WTC11 (cell line): Measurements from ENCODE around the gene MRPL19. TPM values are rescaled to one million over a fixed set of nuclear protein-coding genes. Genes with fewer than 3 reads are reported as not detected.

Source experiments
- ATAC-seq: fragments of 200-7000 bp; cut with Tn5 transposase; 2 replicates; pipeline ENCODE4 v1.10.0; 2021; ENCODE audit warnings: mild to moderate bottlenecking, moderate library complexity
- CTCF ChIA-PET: fragments of 300-600 bp; sonication (Branson Sonifier 250); formaldehyde crosslinking; loops from one replicate; lab custom pipeline; 2021; ENCODE audit warnings: antibody characterized with exemption; lab: Charles Lee
- POLR2A ChIA-PET: fragments of 350-600 bp; sonication (Branson Sonifier 250); formaldehyde crosslinking; loops from one replicate; lab custom pipeline; 2021; ENCODE audit warnings: antibody characterized with exemption; lab: Charles Lee
- DNase-seq: peaks from one replicate; pipeline ENCODE4 v3.0.0; 2021; ENCODE audit warnings: low spot score
- H3K27ac Mint-ChIP-seq: 2 replicates; pipeline ENCODE4 v1.8.0; 2021; ENCODE audit warnings: mixed read lengths
- H3K27me3 Mint-ChIP-seq: 2 replicates; pipeline ENCODE4 v1.8.0; 2021; ENCODE audit warnings: low read depth, mild to moderate bottlenecking, moderate library complexity, mixed read lengths
- H3K36me3 Mint-ChIP-seq: 2 replicates; pipeline ENCODE4 v1.8.0; 2021; ENCODE audit warnings: mixed read lengths
- H3K4me1 Mint-ChIP-seq: 2 replicates; pipeline ENCODE4 v1.8.0; 2022; ENCODE audit warnings: mixed read lengths
- H3K4me3 Mint-ChIP-seq: 2 replicates; pipeline ENCODE4 v1.8.0; 2021; ENCODE audit warnings: mild to moderate bottlenecking, moderate library complexity, mixed read lengths
- H3K9me3 Mint-ChIP-seq: 2 replicates; pipeline ENCODE4 v1.8.0; 2021; ENCODE audit warnings: mixed read lengths
- ATF1 ChIP-seq: sonication (generic); formaldehyde crosslinking; IDR thresholded peaks from 2 replicates; pipeline ENCODE4 v1.8.1; 2023; ENCODE audit warnings: mild to moderate bottlenecking, moderate library complexity, missing genetic modification reagents
- ATF2 ChIP-seq: sonication (generic); formaldehyde crosslinking; IDR thresholded peaks from 2 replicates; pipeline ENCODE4 v1.8.1; 2022; ENCODE audit warnings: low read depth, missing genetic modification reagents, borderline replicate concordance
- ESRRA ChIP-seq: sonication (generic); formaldehyde crosslinking; IDR thresholded peaks from 2 replicates; pipeline ENCODE4 v1.8.1; 2022; ENCODE audit warnings: mild to moderate bottlenecking, missing genetic modification reagents, borderline replicate concordance
- FOXJ3 ChIP-seq: sonication (generic); formaldehyde crosslinking; IDR thresholded peaks from 2 replicates; pipeline ENCODE4 v1.9.0; 2021; ENCODE audit warnings: missing genetic modification reagents, mild to moderate bottlenecking, borderline replicate concordance
- GRHL2 ChIP-seq: fragments of 250-450 bp; sonication (Bioruptor Pico); IDR thresholded peaks from 2 replicates; pipeline ENCODE4 v1.8.0; 2022; ENCODE audit warnings: mild to moderate bottlenecking, moderate library complexity; ENCODE audit not compliant: insufficient replicate concordance, severe bottlenecking
- HMGA2 ChIP-seq: fragments of 250-450 bp; sonication (Bioruptor Pico); IDR thresholded peaks from 2 replicates; pipeline ENCODE4 v1.4.0; 2021; ENCODE audit warnings: mild to moderate bottlenecking, moderate library complexity
- IRF2 ChIP-seq: sonication (generic); formaldehyde crosslinking; IDR thresholded peaks from 2 replicates; pipeline ENCODE4 v1.8.0; 2022; ENCODE audit warnings: low read depth, missing genetic modification reagents, borderline replicate concordance
- JAZF1 ChIP-seq: fragments of 250-450 bp; sonication (Bioruptor Pico); IDR thresholded peaks from 2 replicates; pipeline ENCODE4 v1.9.0; 2021; ENCODE audit warnings: moderate library complexity, mild to moderate bottlenecking, inconsistent platforms
- JUN ChIP-seq: sonication (generic); formaldehyde crosslinking; IDR thresholded peaks from 2 replicates; pipeline ENCODE4 v1.8.0; 2023; ENCODE audit warnings: mild to moderate bottlenecking, missing genetic modification reagents
- MYBL2 ChIP-seq: sonication (generic); formaldehyde crosslinking; IDR thresholded peaks from 2 replicates; pipeline ENCODE4 v1.8.1; 2023; ENCODE audit warnings: mild to moderate bottlenecking, moderate library complexity, missing genetic modification reagents
- NFE2L1 ChIP-seq: sonication (generic); formaldehyde crosslinking; IDR thresholded peaks from 2 replicates; pipeline ENCODE4 v1.8.1; 2023; ENCODE audit warnings: missing genetic modification reagents
- NR2C2 ChIP-seq: sonication (generic); formaldehyde crosslinking; IDR thresholded peaks from 2 replicates; pipeline ENCODE4 v1.8.0; 2022; ENCODE audit warnings: mild to moderate bottlenecking, missing genetic modification reagents
- NR3C1 ChIP-seq: sonication (generic); formaldehyde crosslinking; conservative IDR thresholded peaks from 2 replicates; pipeline ENCODE4 v1.8.1; 2023; ENCODE audit warnings: low read depth, mild to moderate bottlenecking, missing genetic modification reagents
- PREB ChIP-seq: sonication (generic); formaldehyde crosslinking; IDR thresholded peaks from 2 replicates; pipeline ENCODE4 v1.8.1; 2022; ENCODE audit warnings: mild to moderate bottlenecking, missing genetic modification reagents, moderate library complexity, borderline replicate concordance
- ZBTB21 ChIP-seq: sonication (generic); formaldehyde crosslinking; IDR thresholded peaks from 2 replicates; pipeline ENCODE4 v1.8.1; 2023; ENCODE audit warnings: mild to moderate bottlenecking, missing genetic modification reagents, borderline replicate concordance
- ZNF121 ChIP-seq: sonication (generic); formaldehyde crosslinking; IDR thresholded peaks from 2 replicates; pipeline ENCODE4 v1.8.0; 2023; ENCODE audit warnings: missing genetic modification reagents
- ZNF232 ChIP-seq: sonication (generic); formaldehyde crosslinking; IDR thresholded peaks from 2 replicates; pipeline ENCODE4 v1.8.0; 2022; ENCODE audit warnings: mild to moderate bottlenecking, missing genetic modification reagents
- ZNF396 ChIP-seq: fragments of 250-450 bp; sonication (Bioruptor Pico); IDR thresholded peaks from 2 replicates; pipeline ENCODE4 v1.8.0; 2021; ENCODE audit warnings: mild to moderate bottlenecking, moderate library complexity, borderline replicate concordance
- ZNF423 ChIP-seq: fragments of 250-450 bp; sonication (Bioruptor Pico); IDR thresholded peaks from 2 replicates; pipeline ENCODE4 v2.1.2; 2022; ENCODE audit warnings: mild to moderate bottlenecking, moderate library complexity
- ZNF512 ChIP-seq: sonication (generic); formaldehyde crosslinking; IDR thresholded peaks from 2 replicates; pipeline ENCODE4 v1.8.1; 2022; ENCODE audit warnings: missing genetic modification reagents, borderline replicate concordance
- total RNA-seq: library from RNA; stranded (reverse); gene quantifications from 3 replicates; pipeline ENCODE4 v1.2.3, GENCODE V29; 2021
- TF ChIP-seq, protein P1 (sequence below): fragments of 250-450 bp; sonication (Bioruptor Pico); IDR thresholded peaks from 2 replicates; pipeline ENCODE4 v1.8.0; 2021; ENCODE audit warnings: mild to moderate bottlenecking
- TF ChIP-seq, protein P2 (sequence below): sonication (generic); formaldehyde crosslinking; IDR thresholded peaks from 2 replicates; pipeline ENCODE4 v1.8.1; 2023; ENCODE audit warnings: mild to moderate bottlenecking, moderate library complexity, missing genetic modification reagents

MRPL19 gene
- total RNA-seq, 1 experiment from 2014 or later: 65.8 TPM

- DNase-seq (no peak), ATAC-seq (no peak)
- Mint-ChIP-seq H3K4me1 (no peaks in the 10 kb centered on the region), H3K9me3 (peaks cover 16% of the 10 kb centered on the region), H3K36me3 (no peaks in the 10 kb centered on the region), H3K27ac (no peak overlapping the region), H3K4me3 (no peak overlapping the region), H3K27me3 (no peaks in the 10 kb centered on the region; the same call in 1 of the 2 replicates)
- CTCF ChIA-PET: no interaction called here
- POLR2A ChIA-PET: no interaction called here
- TF ChIP-seq JAZF1 (CRISPR knock-in tag): no peak
- no peak for TF ChIP-seq ATF1
- TF ChIP-seq FOXJ3 (CRISPR knock-in tag): no peak
- no peak for TF ChIP-seq ZNF423 (CRISPR knock-in tag)
- no peak for TF ChIP-seq MYBL2 (CRISPR knock-in tag)
- TF ChIP-seq ZNF121 (CRISPR knock-in tag): no peak
- TF ChIP-seq ZBTB21 (CRISPR knock-in tag): no peak
- TF ChIP-seq NR2C2 (CRISPR knock-in tag): no peak
- no peak for TF ChIP-seq ATF2 (CRISPR knock-in tag)
- TF ChIP-seq NFE2L1 (CRISPR knock-in tag): no peak
- no peak for TF ChIP-seq ZNF396 (CRISPR knock-in tag)
- no peak for TF ChIP-seq NR3C1 (CRISPR knock-in tag)
These were observed 30.2 kb upstream of the MRPL19 start for GRCh38 chr2:75616406-75616805.

DNA sequence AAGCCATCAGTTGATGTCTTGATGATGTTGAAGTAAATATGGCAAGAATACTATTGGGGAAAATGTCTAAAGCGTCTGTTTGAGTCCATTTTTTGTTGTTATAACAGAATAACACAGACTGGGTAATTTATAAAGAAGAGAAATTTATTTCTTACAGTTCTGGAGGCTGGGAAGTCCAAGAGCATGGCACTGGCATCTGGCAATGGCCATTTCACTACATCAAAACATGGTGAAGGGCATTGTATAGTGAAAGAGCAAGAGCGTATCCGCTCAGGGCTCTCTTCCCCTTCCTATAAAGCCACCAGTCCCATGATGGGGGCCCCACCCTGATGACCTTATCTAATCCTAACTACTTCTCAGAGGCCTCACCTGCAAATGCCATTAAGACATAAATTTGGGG lies 29.6 kb upstream of the MRPL19 start:
- CTCF ChIA-PET: no interaction called here
- POLR2A ChIA-PET: no interaction called here
- TF ChIP-seq, protein P1, sequence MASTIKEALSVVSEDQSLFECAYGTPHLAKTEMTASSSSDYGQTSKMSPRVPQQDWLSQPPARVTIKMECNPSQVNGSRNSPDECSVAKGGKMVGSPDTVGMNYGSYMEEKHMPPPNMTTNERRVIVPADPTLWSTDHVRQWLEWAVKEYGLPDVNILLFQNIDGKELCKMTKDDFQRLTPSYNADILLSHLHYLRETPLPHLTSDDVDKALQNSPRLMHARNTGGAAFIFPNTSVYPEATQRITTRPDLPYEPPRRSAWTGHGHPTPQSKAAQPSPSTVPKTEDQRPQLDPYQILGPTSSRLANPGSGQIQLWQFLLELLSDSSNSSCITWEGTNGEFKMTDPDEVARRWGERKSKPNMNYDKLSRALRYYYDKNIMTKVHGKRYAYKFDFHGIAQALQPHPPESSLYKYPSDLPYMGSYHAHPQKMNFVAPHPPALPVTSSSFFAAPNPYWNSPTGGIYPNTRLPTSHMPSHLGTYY (CRISPR knock-in tag): no peak
- TF ChIP-seq ESRRA (CRISPR knock-in tag): no peak
- TF ChIP-seq HMGA2 (CRISPR knock-in tag): no peak
- TF ChIP-seq JUN: no peak
- no peak for TF ChIP-seq IRF2
- TF ChIP-seq, protein P2, sequence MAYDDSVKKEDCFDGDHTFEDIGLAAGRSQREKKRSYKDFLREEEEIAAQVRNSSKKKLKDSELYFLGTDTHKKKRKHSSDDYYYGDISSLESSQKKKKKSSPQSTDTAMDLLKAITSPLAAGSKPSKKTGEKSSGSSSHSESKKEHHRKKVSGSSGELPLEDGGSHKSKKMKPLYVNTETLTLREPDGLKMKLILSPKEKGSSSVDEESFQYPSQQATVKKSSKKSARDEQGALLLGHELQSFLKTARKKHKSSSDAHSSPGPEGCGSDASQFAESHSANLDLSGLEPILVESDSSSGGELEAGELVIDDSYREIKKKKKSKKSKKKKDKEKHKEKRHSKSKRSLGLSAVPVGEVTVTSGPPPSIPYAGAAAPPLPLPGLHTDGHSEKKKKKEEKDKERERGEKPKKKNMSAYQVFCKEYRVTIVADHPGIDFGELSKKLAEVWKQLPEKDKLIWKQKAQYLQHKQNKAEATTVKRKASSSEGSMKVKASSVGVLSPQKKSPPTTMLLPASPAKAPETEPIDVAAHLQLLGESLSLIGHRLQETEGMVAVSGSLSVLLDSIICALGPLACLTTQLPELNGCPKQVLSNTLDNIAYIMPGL (CRISPR knock-in tag): no peak
- TF ChIP-seq ZNF512 (CRISPR knock-in tag): no peak
- no peak for TF ChIP-seq PREB (CRISPR knock-in tag)
- no peak for TF ChIP-seq ZNF121 (CRISPR knock-in tag)
- TF ChIP-seq ZNF232 (CRISPR knock-in tag): no peak
- TF ChIP-seq MYBL2 (CRISPR knock-in tag): no peak
- no peak for TF ChIP-seq GRHL2
- Mint-ChIP-seq H3K27me3 (no peaks in the 10 kb centered on the region; the same call in 1 of the 2 replicates), H3K4me1 (no peaks in the 10 kb centered on the region), H3K27ac (no peak overlapping the region), H3K9me3 (peaks cover 12% of the 10 kb centered on the region), H3K4me3 (no peak overlapping the region), H3K36me3 (no peaks in the 10 kb centered on the region)
- DNase-seq (no peak), ATAC-seq (no peak)
